IMR-90 (cell line): ENCODE measurements around the gene ZNF581. TPM values are rescaled to one million over a fixed set of nuclear protein-coding genes. Genes with fewer than 3 reads are reported as not detected.

Experiments
- ATAC-seq: fragments of 200-7000 bp; cut with Tn5 transposase; 2 replicates; pipeline ENCODE4 v1.9.1; 2020; ENCODE audit warnings: low read depth, mild to moderate bottlenecking, moderate library complexity
- BruUV-seq: library from RNA; stranded (reverse); fragments of 400-500 nt; replicated peaks from 2 replicates; lab custom pipeline; 2021; lab: Mats Ljungman, UMichigan
- CTCF ChIA-PET: fragments of 300-600 bp; formaldehyde crosslinking; extraction: SDS; loops from one replicate; lab custom pipeline; 2021; ENCODE audit warnings: antibody characterized with exemption; lab: Yijun Ruan, JAX
- POLR2A ChIA-PET: fragments of 300-600 bp; sonication (Branson Sonifier 250); formaldehyde crosslinking; loops from one replicate; lab custom pipeline; 2022; ENCODE audit warnings: antibody characterized with exemption; ENCODE audit not compliant: unreplicated experiment; lab: Charles Lee
- DNase-seq: peaks from one replicate; pipeline ENCODE4 v3.0.0; 2013
- H2AFZ ChIP-seq: replicated peaks from 2 replicates; pipeline ENCODE3; 2013; ENCODE audit warnings: low read length, mild to moderate bottlenecking; ENCODE audit not compliant: poor library complexity
- H2AK5ac ChIP-seq: 2 replicates; pipeline ENCODE4 v1.6.1; 2013; ENCODE audit warnings: low read depth, low read length, inconsistent platforms
- H2AK9ac ChIP-seq: replicated peaks from 2 replicates; pipeline ENCODE3; 2013; ENCODE audit warnings: mild to moderate bottlenecking, low read depth, low read length, moderate library complexity; ENCODE audit not compliant: poor library complexity
- H2BK120ac ChIP-seq: 2 replicates; pipeline ENCODE4 v1.6.1; 2013; ENCODE audit warnings: low read depth, low read length, inconsistent platforms
- H2BK15ac ChIP-seq: 3 replicates; pipeline ENCODE4 v1.6.1; 2013; ENCODE audit warnings: low read depth, low read length, inconsistent platforms
- H2BK20ac ChIP-seq: 2 replicates; pipeline ENCODE4 v1.6.1; 2013; ENCODE audit warnings: low read depth, mild to moderate bottlenecking, inconsistent platforms, low read length, moderate library complexity
- H2BK5ac ChIP-seq: 2 replicates; pipeline ENCODE4 v1.6.1; 2013; ENCODE audit warnings: mild to moderate bottlenecking, low read depth, low read length, inconsistent platforms; ENCODE audit not compliant: poor library complexity, severe bottlenecking
- H3K14ac ChIP-seq: replicated peaks from 2 replicates; pipeline ENCODE4 v1.6.1; 2013; ENCODE audit warnings: low read depth, low read length, inconsistent platforms
- H3K18ac ChIP-seq: 2 replicates; pipeline ENCODE4 v1.6.1; 2013; ENCODE audit warnings: low read depth, low read length, control low read depth
- H3K23ac ChIP-seq: 2 replicates; pipeline ENCODE4 v1.6.1; 2013; ENCODE audit warnings: low read depth, low read length, inconsistent platforms
- H3K27ac ChIP-seq: 2 replicates; pipeline ENCODE4 v1.5.1; 2013; ENCODE audit warnings: mild to moderate bottlenecking, control low read depth, low read length; ENCODE audit not compliant: insufficient read depth
- H3K27me3 ChIP-seq: 2 replicates; pipeline ENCODE4 v1.6.1; 2013; ENCODE audit warnings: low read length; ENCODE audit not compliant: control insufficient read depth, insufficient read depth
- H3K36me3 ChIP-seq: 2 replicates; pipeline ENCODE4 v1.6.1; 2013; ENCODE audit warnings: low read length, mixed read lengths; ENCODE audit not compliant: control insufficient read depth, insufficient read depth
- H3K4ac ChIP-seq: 2 replicates; pipeline ENCODE4 v1.6.1; 2013; ENCODE audit warnings: low read depth, low read length, inconsistent platforms
- H3K4me1 ChIP-seq: 2 replicates; pipeline ENCODE4 v1.6.1; 2013; ENCODE audit warnings: low read length, mixed read lengths; ENCODE audit not compliant: control insufficient read depth, insufficient read depth
- H3K4me2 ChIP-seq: 2 replicates; pipeline ENCODE4 v1.6.1; 2013; ENCODE audit warnings: low read depth, mild to moderate bottlenecking, control low read depth, low read length, moderate library complexity
- H3K4me3 ChIP-seq: 2 replicates; pipeline ENCODE4 v1.5.1; 2013; ENCODE audit warnings: low read depth, mild to moderate bottlenecking, control low read depth, low read length, moderate library complexity; ENCODE audit not compliant: insufficient read depth
- H3K56ac ChIP-seq: 2 replicates; pipeline ENCODE4 v1.6.1; 2013; ENCODE audit warnings: low read length, inconsistent platforms; ENCODE audit not compliant: insufficient read depth; ENCODE audit errors: extremely low read depth
- H3K79me1 ChIP-seq, 2 experiments: 2 replicates each; pipeline ENCODE4 v1.6.1; 2013; ENCODE audit warnings: low read length in 2 of 2, inconsistent platforms in 1 of 2, low read depth in 1 of 2
- H3K9ac ChIP-seq: 2 replicates; pipeline ENCODE4 v1.6.1; 2013; ENCODE audit warnings: low read depth, low read length, control low read depth
- H3K9me1 ChIP-seq: 2 replicates; pipeline ENCODE4 v1.6.1; 2013; ENCODE audit warnings: low read length, inconsistent platforms; ENCODE audit not compliant: insufficient read depth
- H3K9me3 ChIP-seq: 2 replicates; pipeline ENCODE4 v1.6.1; 2013; ENCODE audit warnings: low read length; ENCODE audit not compliant: control insufficient read depth, insufficient read depth
- H4K20me1 ChIP-seq: 2 replicates; pipeline ENCODE4 v1.6.1; 2013; ENCODE audit warnings: low read length, inconsistent platforms; ENCODE audit not compliant: insufficient read depth
- H4K5ac ChIP-seq: 2 replicates; pipeline ENCODE4 v1.6.1; 2013; ENCODE audit warnings: mild to moderate bottlenecking, low read depth, low read length, control low read depth
- H4K8ac ChIP-seq, 2 experiments: 2 replicates each; pipeline ENCODE4 v1.6.1; 2013; ENCODE audit warnings: low read depth in 2 of 2, low read length in 2 of 2, control low read depth in 1 of 2, inconsistent platforms in 1 of 2
- H4K91ac ChIP-seq: 2 replicates; pipeline ENCODE4 v1.6.1; 2013; ENCODE audit warnings: low read depth, low read length, inconsistent platforms; ENCODE audit not compliant: insufficient read depth
- BHLHE40 ChIP-seq: fragments of 150-350 bp; IDR thresholded peaks from 2 replicates; pipeline ENCODE4 v1.6.1; 2016; ENCODE audit warnings: mild to moderate bottlenecking, low read depth, low read length
- CEBPB ChIP-seq: IDR thresholded peaks from 2 replicates; pipeline ENCODE4 v1.6.1; 2012; ENCODE audit warnings: low read depth, low read length, improper control_type of control experiment
- CHD1 ChIP-seq: IDR thresholded peaks from 2 replicates; pipeline ENCODE4 v1.6.1; 2012; ENCODE audit warnings: low read depth, low read length, improper control_type of control experiment
- CTCF ChIP-seq: conservative IDR thresholded peaks from 2 replicates; pipeline ENCODE4 v1.5.1; 2012; ENCODE audit warnings: mild to moderate bottlenecking, low read depth, low read length, improper control_type of control experiment
- ELK1 ChIP-seq: fragments of 150-350 bp; IDR thresholded peaks from 2 replicates; pipeline ENCODE4 v1.6.1; 2016; ENCODE audit warnings: low read depth, mild to moderate bottlenecking, low read length, moderate library complexity, borderline replicate concordance
- FOS ChIP-seq: fragments of 150-350 bp; IDR thresholded peaks from 2 replicates; pipeline ENCODE4 v1.6.1; 2016; ENCODE audit warnings: low read depth, low read length
- MAFK ChIP-seq: IDR thresholded peaks from 2 replicates; pipeline ENCODE4 v1.6.1; 2012; ENCODE audit warnings: low read depth, low read length, improper control_type of control experiment
- MAZ ChIP-seq: IDR thresholded peaks from 2 replicates; pipeline ENCODE4 v1.6.1; 2012; ENCODE audit warnings: low read depth, mild to moderate bottlenecking, low read length, improper control_type of control experiment, moderate library complexity, borderline replicate concordance
- MXI1 ChIP-seq: IDR thresholded peaks from 2 replicates; pipeline ENCODE4 v1.6.1; 2012; ENCODE audit warnings: low read depth, mild to moderate bottlenecking, low read length, moderate library complexity, borderline replicate concordance
- NFE2L2 ChIP-seq: fragments of 150-350 bp; IDR thresholded peaks from 2 replicates; pipeline ENCODE4 v1.6.1; 2016; ENCODE audit warnings: low read depth, mild to moderate bottlenecking, low read length
- POLR2A ChIP-seq: IDR thresholded peaks from 2 replicates; pipeline ENCODE4 v1.6.1; 2012; ENCODE audit warnings: mild to moderate bottlenecking, low read depth, low read length
- RAD21 ChIP-seq: IDR thresholded peaks from 2 replicates; pipeline ENCODE4 v1.6.1; 2012; ENCODE audit warnings: low read length, improper control_type of control experiment
- RCOR1 ChIP-seq: IDR thresholded peaks from 2 replicates; pipeline ENCODE4 v1.6.1; 2012; ENCODE audit warnings: mild to moderate bottlenecking, low read length, improper control_type of control experiment; ENCODE audit not compliant: insufficient replicate concordance
- RFX5 ChIP-seq: IDR thresholded peaks from 2 replicates; pipeline ENCODE4 v1.8.0; 2012; ENCODE audit warnings: low read depth, mild to moderate bottlenecking, low read length, moderate library complexity
- SMC3 ChIP-seq: fragments of 150-350 bp; IDR thresholded peaks from 2 replicates; pipeline ENCODE4 v1.6.1; 2016; ENCODE audit warnings: low read depth, mild to moderate bottlenecking, antibody characterized with exemption, low read length, moderate library complexity
- USF2 ChIP-seq: fragments of 150-350 bp; IDR thresholded peaks from 2 replicates; pipeline ENCODE4 v1.6.1; 2017; ENCODE audit warnings: mild to moderate bottlenecking, antibody characterized with exemption, low read length, low read depth
- WGBS, 2 experiments: methylation state at CpG; one replicate each; pipeline versions ENCODE4 v1.1.5 to v1.1.7; 2013; ENCODE audit warnings: missing lambda C conversion rate in 2 of 2; ENCODE audit not compliant: insufficient read length in 1 of 2; ENCODE audit errors: extremely low coverage in 2 of 2; 5-methylcytosine and 5-hydroxymethylcytosine counted together
- dilution Hi-C: fragments of 300-500 bp; cut with HindIII; formaldehyde crosslinking; loops from one replicate; pipeline ENCODE4 v1.14.3; 2018; ENCODE audit warnings: low sequenced_read_pairs; ENCODE audit not compliant: unreplicated experiment
- in situ Hi-C: fragments of 300-500 bp; cut with MboI; formaldehyde crosslinking; loops from 3 replicates; pipeline ENCODE4 v1.14.3; 2019; ENCODE audit warnings: low sequenced_read_pairs, inconsistent platforms, mixed read lengths
- intact Hi-C: fragments of 100-400 bp; cut with micrococcal nuclease; formaldehyde crosslinking; loops from 2 replicates; pipeline ENCODE4 v1.10.0; 2022
- polyA plus RNA-seq, 3 experiments: library from polyadenylated mRNA; depleted of rRNA; stranded (reverse); fragments of >200 nt; gene quantifications; 2 replicates each; pipeline ENCODE4 v1.2.3, GENCODE V29; 2012; ENCODE audit warnings: low replicate concordance in 1 of 3
- total RNA-seq: library from RNA; depleted of rRNA; stranded (reverse); fragments of >200 nt; gene quantifications from 2 replicates; pipeline ENCODE4 v1.2.3, GENCODE V29; 2012

The ZNF581 gene
- total and polyA plus RNA-seq, 2 of the 4 experiments (the other 2 are of a cell fraction), result 9.7 to 21.9 TPM

GRCh38 chr19:55603581-55604292 is 39.7 kb upstream of the ZNF581 start:
- H2AK5ac ChIP-seq, result no peak overlapping the region
- H2BK5ac ChIP-seq, result no peak overlapping the region
- H3K18ac ChIP-seq, result no peak overlapping the region
- no peak overlapping the region for H3K14ac ChIP-seq
- H3K9me1 ChIP-seq, result peaks cover 8% of the 10 kb centered on the region; the same call in 1 of the 2 replicates
- peak overlapping the region; percentile 81 for H2AK9ac ChIP-seq
- H3K9ac ChIP-seq, result no peak overlapping the region
- dilution Hi-C loops, result no loop called here
- H3K56ac ChIP-seq, result no peak overlapping the region
- no peak overlapping the region for H3K4ac ChIP-seq
- peaks cover 27 to 49% of the 10 kb centered on the region in 2 experiments for H3K79me1 ChIP-seq
- no peaks in the 10 kb centered on the region for H3K27me3 ChIP-seq
- no peak overlapping the region for H2AFZ ChIP-seq
- H3K4me3 ChIP-seq, result no peak overlapping the region
- CTCF ChIA-PET, result no interaction called here
- H4K20me1 ChIP-seq, result peaks cover 24% of the 10 kb centered on the region; the same call in 1 of the 2 replicates
- no peak overlapping the region for H3K23ac ChIP-seq
- H4K91ac ChIP-seq, result no peak overlapping the region
- no peaks in the 10 kb centered on the region for H3K9me3 ChIP-seq
- H3K36me3 ChIP-seq, result peaks cover 2% of the 10 kb centered on the region; the same call in 1 of the 2 replicates
- ATAC-seq, result no peak
- H3K27ac ChIP-seq, result no peak overlapping the region
- H2BK120ac ChIP-seq, result no peak overlapping the region
- intact Hi-C loops, result no loop called here
- H4K5ac ChIP-seq, result no peak overlapping the region
- no peak overlapping the region; a peak in 1 of 4 replicates for H4K8ac ChIP-seq
- H3K4me1 ChIP-seq, result peaks cover 9% of the 10 kb centered on the region
- H3K4me2 ChIP-seq, result no peak overlapping the region
- H2BK20ac ChIP-seq, result no peak overlapping the region
- 84 to 100% methylated on average over 2 to 10 of the region's 22 CpGs for WGBS, 2 experiments
- POLR2A ChIA-PET, result no interaction called here
- no peak overlapping the region for H2BK15ac ChIP-seq
- in situ Hi-C loops, result no loop called here
- DNase-seq, result no peak
- BruUV-seq, result no TSS peak
- TF ChIP-seq RAD21, result no peak
- TF ChIP-seq POLR2A, result no peak
- no peak for TF ChIP-seq RCOR1
- TF ChIP-seq CHD1, result no peak
- no peak for TF ChIP-seq MAZ
- TF ChIP-seq FOS, result no peak
- no peak for TF ChIP-seq SMC3
- no peak for TF ChIP-seq CEBPB
- TF ChIP-seq BHLHE40, result no peak
- TF ChIP-seq RFX5, result no peak
- no peak for TF ChIP-seq CTCF
- no peak for TF ChIP-seq ELK1
- no peak for TF ChIP-seq NFE2L2
- TF ChIP-seq MXI1, result no peak
- no peak for TF ChIP-seq MAFK
- no peak for TF ChIP-seq USF2
